K562 (cell line): ENCODE measurements around the gene PPP1R13B. TPM values are rescaled to one million over a fixed set of nuclear protein-coding genes. Genes with fewer than 3 reads are reported as not detected.

ENCODE experiments used
- ATAC-seq: fragments of 200-7000 bp; cut with Tn5 transposase; 3 replicates; pipeline ENCODE4 v1.9.1; 2020; ENCODE audit warnings: moderate library complexity
- BruUV-seq: library from RNA; stranded (reverse); fragments of 400-500 nt; replicated peaks from 2 replicates; lab custom pipeline; 2021; lab: Mats Ljungman, UMichigan
- CTCF ChIA-PET: fragments of 300-600 bp; formaldehyde crosslinking; extraction: SDS; loops from one replicate; lab custom pipeline; 2021; ENCODE audit warnings: low intra/inter-chr PET ratio; lab: Yijun Ruan, JAX
- POLR2A ChIA-PET: fragments of 300-600, 350-650 bp; sonication (Branson Sonifier 250); formaldehyde crosslinking; extraction: SDS; loops from one replicate; lab custom pipeline; 2021; ENCODE audit warnings: antibody characterized with exemption, inconsistent platforms; lab: Yijun Ruan, JAX
- DNase-seq, 4 experiments: peaks; one replicate each; pipeline versions ENCODE4 v3.0.0 to v3.0.0-alpha.2; 2011 to 2018; ENCODE audit warnings: low spot score in 3 of 4, mixed read lengths in 3 of 4; ENCODE audit errors: extremely low read depth in 1 of 4
- FAIRE-seq: peaks from 2 replicates; lab custom pipeline; 2011; peaks lifted over from hg19 to GRCh38; lab: Jason Lieb, UNC
- H2AFZ ChIP-seq: 2 replicates; pipeline ENCODE4 v1.6.0; 2011; ENCODE audit warnings: low read depth, low read length, control low read depth, inconsistent platforms
- H3K27ac ChIP-seq: fragments of 200-600 bp; 3 replicates; pipeline ENCODE4 v1.8.0; 2011; ENCODE audit warnings: low read depth, mild to moderate bottlenecking, control low read depth, inconsistent platforms, low read length, moderate library complexity, mixed read lengths; ENCODE audit errors: extremely low read depth
- H3K27me3 ChIP-seq, 2 experiments: fragments of 300-600 bp in 1 of 2; 2 replicates in 1 of 2; 3 replicates in 1 of 2; pipeline versions ENCODE4 v1.6.0 to v1.8.0; 2011; ENCODE audit warnings: inconsistent platforms in 2 of 2, low read length in 2 of 2, mild to moderate bottlenecking in 1 of 2, mixed read lengths in 1 of 2, moderate library complexity in 1 of 2; ENCODE audit not compliant: control insufficient read depth in 2 of 2, insufficient read depth in 2 of 2
- H3K36me3 ChIP-seq: fragments of 300-600 bp; 3 replicates; pipeline ENCODE4 v1.8.0; 2011; ENCODE audit warnings: mild to moderate bottlenecking, low read length, inconsistent platforms; ENCODE audit not compliant: control insufficient read depth, insufficient read depth
- H3K4me1 ChIP-seq, 2 experiments: fragments of 200-600 bp in 1 of 2; replicated peaks in 1 of 2; 2 replicates in 1 of 2; 3 replicates in 1 of 2; pipeline versions ENCODE4 v1.5.1 to v1.8.0; 2011; ENCODE audit warnings: inconsistent platforms in 2 of 2, low read length in 2 of 2, mild to moderate bottlenecking in 1 of 2, mixed read lengths in 1 of 2, moderate library complexity in 1 of 2; ENCODE audit not compliant: control insufficient read depth in 2 of 2, insufficient read depth in 2 of 2
- H3K4me2 ChIP-seq: 2 replicates; pipeline ENCODE4 v1.6.1; 2011; ENCODE audit warnings: low read length, control low read depth, inconsistent platforms, mixed read lengths; ENCODE audit not compliant: insufficient read depth
- H3K4me3 ChIP-seq: fragments of 200-600 bp; sonication (generic), shearing (Covaris generic); 2 replicates; pipeline ENCODE4 v1.5.1; 2016; ENCODE audit warnings: control low read depth, inconsistent platforms
- H3K79me2 ChIP-seq: fragments of 200-600 bp; 3 replicates; pipeline ENCODE4 v1.8.0; 2011; ENCODE audit warnings: low read length, inconsistent platforms; ENCODE audit not compliant: control insufficient read depth, insufficient read depth
- H3K9ac ChIP-seq, 2 experiments: 2 replicates each; pipeline versions ENCODE4 v1.6.0 to v1.6.1; 2011; ENCODE audit warnings: low read depth in 2 of 2, low read length in 2 of 2, control low read depth in 1 of 2, inconsistent platforms in 1 of 2, mild to moderate bottlenecking in 1 of 2, mixed read lengths in 1 of 2; ENCODE audit not compliant: insufficient read depth in 1 of 2
- H3K9me1 ChIP-seq: one replicate; pipeline ENCODE4 v1.6.0; 2011; ENCODE audit warnings: inconsistent platforms, mild to moderate bottlenecking, low read length, moderate library complexity; ENCODE audit not compliant: control insufficient read depth, insufficient read depth
- H3K9me3 ChIP-seq: replicated peaks from 2 replicates; pipeline ENCODE4 v1.5.1; 2011; ENCODE audit warnings: low read depth, low read length, inconsistent platforms; ENCODE audit not compliant: control insufficient read depth, insufficient read depth
- H4K20me1 ChIP-seq: replicated peaks from 2 replicates; pipeline ENCODE4 v1.6.1; 2011; ENCODE audit warnings: low read length, inconsistent platforms, mixed read lengths; ENCODE audit not compliant: control insufficient read depth, insufficient read depth
- CBX3 ChIP-seq, 2 experiments: IDR thresholded peaks; 1 replicate in 1 of 2; 2 replicates in 1 of 2; pipeline ENCODE4 v1.6.1; 2012; ENCODE audit warnings: inconsistent platforms in 2 of 2, low read length in 2 of 2, borderline replicate concordance in 1 of 2, control low read depth in 1 of 2
- FOXK1 ChIP-seq: sonication (generic); formaldehyde crosslinking; IDR thresholded peaks from 2 replicates; pipeline ENCODE4 v1.8.0; 2022; ENCODE audit warnings: missing genetic modification reagents, mild to moderate bottlenecking, borderline replicate concordance
- NR1H2 ChIP-seq: sonication (generic); formaldehyde crosslinking; IDR thresholded peaks from 2 replicates; pipeline ENCODE4 v1.4.0; 2020; ENCODE audit warnings: mild to moderate bottlenecking, missing genetic modification reagents
- ZKSCAN3 ChIP-seq: fragments of 250-450 bp; sonication (Bioruptor Pico); IDR thresholded peaks from 2 replicates; pipeline ENCODE4 v1.4.0; 2020
- ZNF140 ChIP-seq: fragments of 250-450 bp; sonication (Bioruptor Pico); IDR thresholded peaks from 2 replicates; pipeline ENCODE4 v1.8.0; 2021; ENCODE audit warnings: moderate library complexity, mild to moderate bottlenecking, inconsistent platforms
- ZNF232 ChIP-seq: sonication (generic); formaldehyde crosslinking; IDR thresholded peaks from 2 replicates; pipeline ENCODE4 v1.8.0; 2022; ENCODE audit warnings: mild to moderate bottlenecking, missing genetic modification reagents
- ZNF3 ChIP-seq: fragments of 250-450 bp; sonication (Bioruptor Pico); IDR thresholded peaks from 2 replicates; pipeline ENCODE4 v1.5.0; 2021; ENCODE audit warnings: mild to moderate bottlenecking, moderate library complexity
- WGBS: fragments of 100-300 bp; shearing (Covaris generic); methylation state at CpG from one replicate; pipeline ENCODE4 v1.1.6; 2016; ENCODE audit warnings: low coverage, mixed read lengths; ENCODE audit not compliant: insufficient coverage; ENCODE audit errors: missing lambda C conversion rate; 5-methylcytosine and 5-hydroxymethylcytosine counted together
- in situ Hi-C: fragments of 300-500 bp; cut with MboI; formaldehyde crosslinking; loops from 4 replicates; pipeline ENCODE4 v1.15.0; 2018; ENCODE audit warnings: inconsistent platforms, mixed read lengths
- intact Hi-C: fragments of 100-400 bp; cut with micrococcal nuclease; formaldehyde crosslinking; loops from 2 replicates; pipeline ENCODE4 v1.14.2; 2022
- polyA plus RNA-seq, 8 experiments: library from polyadenylated mRNA; depleted of rRNA in 4 of 8; stranded (reverse) in 5 of 8; unstranded in 3 of 8; fragments of >200 nt; fragmentation: Nextera tagmentation in 2 of 8; fragmentation: Illumina TruSeq in 1 of 8; extraction: Ambion mirVana in 2 of 8; extraction: Trizol in 1 of 8; gene quantifications; 2 replicates each; pipeline versions ENCODE4 v1.2.1 to v1.2.3, GENCODE V29; 2011 to 2014; ENCODE audit warnings: inconsistent platforms in 1 of 8, missing spikeins in 1 of 8
- total RNA-seq, 7 experiments: library from RNA; depleted of rRNA in 6 of 7; stranded (reverse); fragments of >200 nt in 6 of 7; fragmentation: Illumina TruSeq in 2 of 7; extraction: Trizol in 2 of 7; gene quantifications; 2 replicates each; pipeline versions ENCODE4 v1.2.1 to v1.2.3, GENCODE V29; 2011 to 2021; ENCODE audit warnings: low replicate concordance in 1 of 7
- TF ChIP-seq, protein P1 (sequence below): fragments of 450-650 bp; formaldehyde crosslinking; IDR thresholded peaks from 2 replicates; pipeline ENCODE4 v1.4.0; 2022; ENCODE audit warnings: mild to moderate bottlenecking, moderate library complexity

The PPP1R13B gene
- total and polyA plus RNA-seq, 9 of the 15 experiments (the other 6 are each of a cell fraction or from before 2014, with no cell fraction given) = 0.03 to 1.7 (median 0.15) TPM

DNA sequence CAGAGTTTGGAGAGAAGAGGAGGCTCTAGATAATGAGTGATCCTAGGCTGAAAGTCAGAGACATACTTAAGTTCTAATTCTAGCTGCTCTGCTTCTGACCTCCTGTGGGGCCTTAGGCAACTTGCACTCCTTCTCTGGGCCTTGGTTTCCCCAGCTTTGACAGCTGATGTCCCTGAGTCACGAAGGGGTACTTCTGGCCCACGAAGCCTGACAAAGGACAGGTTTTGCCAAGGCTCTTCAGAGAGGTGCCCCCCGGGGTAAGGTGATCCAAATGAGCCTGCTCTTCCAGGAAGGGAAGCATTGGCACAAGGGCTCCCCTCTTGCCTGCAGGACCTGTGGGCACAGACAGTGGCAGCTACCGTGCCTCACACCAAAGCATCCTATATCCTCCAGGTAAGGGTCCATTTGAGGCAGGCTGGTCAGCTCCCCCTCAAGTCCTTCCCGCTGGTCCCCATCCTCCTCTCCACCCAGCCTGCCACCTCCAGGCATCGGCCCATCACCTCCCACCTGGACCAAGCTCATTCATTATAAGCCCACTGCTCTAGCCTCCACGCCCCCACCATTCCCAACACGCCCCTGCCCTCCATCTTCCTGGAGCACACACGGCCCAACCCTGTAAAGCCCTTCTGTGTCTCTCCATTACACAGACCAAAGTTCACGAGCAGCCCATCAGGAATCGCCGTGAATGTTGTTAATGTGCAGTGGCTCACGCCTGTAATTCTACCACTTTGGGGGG, 1.9 kb upstream of the PPP1R13B start:
- Histone ChIP-seq H3K9me1 (no peaks in the 10 kb centered on the region), H3K27ac (no peak overlapping the region), H3K4me3 (no peak overlapping the region), H4K20me1 (no peaks in the 10 kb centered on the region), H3K9me3 (no peaks in the 10 kb centered on the region), H2AFZ (no peak overlapping the region), H3K4me2 (no peak overlapping the region), H3K4me1 (peaks cover 0 to 21% of the 10 kb centered on the region in 2 experiments; a peak in 2 of 5 replicates), H3K36me3 (no peaks in the 10 kb centered on the region), H3K9ac (no peak overlapping the region), H3K27me3 (peaks cover 12 to 28% of the 10 kb centered on the region in 2 experiments), H3K79me2 (no peaks in the 10 kb centered on the region)
- FAIRE-seq = no peak
- POLR2A ChIA-PET = interaction anchor here (0.6 to 0.7 kb wide), 2 partner anchors 18 to 35 kb away, joined by 3 to 4 read pairs; no protein-coding TSS in a partner anchor
- TF ChIP-seq ZNF232 (no peak), ZNF3 (CRISPR knock-in tag) (no peak), CBX3 (IDR thresholded peaks at IDR 0.05; ENCODE audit: borderline replicate concordance in 1 of 2, low read length in 2 of 2) (no peak), ZNF140 (no peak), ZKSCAN3 (CRISPR knock-in tag) (no peak), FOXK1 (CRISPR knock-in tag) (no peak), NR1H2 (no peak)
- TF ChIP-seq, protein P1, sequence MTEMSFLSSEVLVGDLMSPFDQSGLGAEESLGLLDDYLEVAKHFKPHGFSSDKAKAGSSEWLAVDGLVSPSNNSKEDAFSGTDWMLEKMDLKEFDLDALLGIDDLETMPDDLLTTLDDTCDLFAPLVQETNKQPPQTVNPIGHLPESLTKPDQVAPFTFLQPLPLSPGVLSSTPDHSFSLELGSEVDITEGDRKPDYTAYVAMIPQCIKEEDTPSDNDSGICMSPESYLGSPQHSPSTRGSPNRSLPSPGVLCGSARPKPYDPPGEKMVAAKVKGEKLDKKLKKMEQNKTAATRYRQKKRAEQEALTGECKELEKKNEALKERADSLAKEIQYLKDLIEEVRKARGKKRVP (CRISPR knock-in tag) = no peak
- no peak for DNase-seq
- no TSS peak for BruUV-seq
- ATAC-seq = no peak
- intact Hi-C loops = no loop called here
- 9% methylated on average over 11 of the region's 13 CpGs for WGBS
- CTCF ChIA-PET = no interaction called here
- in situ Hi-C loops = no loop called here
